Breast epithelium (tissue), 4 donors: ENCODE measurements around the gene SYK. TPM values are rescaled to one million over a fixed set of nuclear protein-coding genes. Genes with fewer than 3 reads are reported as not detected.

Source experiments
- DNase-seq, 2 donors: peaks; one replicate each; pipeline ENCODE4 v3.0.0-alpha.2; 2019; ENCODE audit warnings: low spot score in 2 of 2
- H3K27ac ChIP-seq, 2 donors: fragments of 200-600 bp; sonication (generic) in 1 of 2; one replicate each; pipeline ENCODE4 v1.5.1; 2016 to 2019; ENCODE audit warnings: mild to moderate bottlenecking in 1 of 2
- H3K27me3 ChIP-seq, 2 donors: fragments of 200-600 bp; sonication (generic) in 1 of 2; one replicate each; pipeline versions ENCODE4 v1.5.1 to v1.6.0; 2017 to 2019; ENCODE audit warnings: control low read depth in 1 of 2, mild to moderate bottlenecking in 1 of 2
- H3K36me3 ChIP-seq: fragments of 200-600 bp; one replicate; pipeline ENCODE4 v1.5.1; 2019
- H3K4me1 ChIP-seq, 2 donors: fragments of 200-600 bp; sonication (generic); one replicate each; pipeline ENCODE4 v1.5.1; 2016 to 2019; ENCODE audit warnings: control low read depth in 1 of 2
- H3K4me3 ChIP-seq, 3 donors: fragments of 200-600 bp; sonication (generic); 1 replicate in 2 of 3; 2 replicates in 1 of 3; pipeline ENCODE4 v1.5.1; 2016 to 2019; ENCODE audit warnings: mild to moderate bottlenecking in 3 of 3, moderate library complexity in 2 of 3
- H3K9me3 ChIP-seq, 2 donors: fragments of 200-600 bp; sonication (generic) in 1 of 2; one replicate each; pipeline ENCODE4 v1.5.1; 2016 to 2019; ENCODE audit warnings: control low read depth in 1 of 2
- POLR2A ChIP-seq: fragments of 450-650 bp; IDR thresholded peaks from one replicate; pipeline ENCODE4 v1.6.1; 2016; ENCODE audit warnings: antibody characterized with exemption, mild to moderate bottlenecking, moderate library complexity
- POLR2AphosphoS5 ChIP-seq, 3 donors: sonication (generic); formaldehyde crosslinking; IDR thresholded peaks; one replicate each; pipeline ENCODE4 v1.6.1; 2017; ENCODE audit warnings: antibody characterized with exemption in 3 of 3
- intact Hi-C: fragments of 100-400 bp; cut with DNase I; formaldehyde crosslinking; loops from one replicate; pipeline ENCODE4 v1.15.1; 2023; ENCODE audit warnings: low total_unique reads
- total RNA-seq, 3 donors: library from RNA; depleted of rRNA; stranded (reverse); fragments of >200 nt; gene quantifications; one replicate each; pipeline ENCODE4 v1.1.0, GENCODE V29; 2016
- TF ChIP-seq, protein P1 (sequence below), 3 donors: fragments of 450-650 bp; IDR thresholded peaks; one replicate each; pipeline ENCODE4 v1.5.1; 2016 to 2017; ENCODE audit warnings: antibody characterized with exemption in 3 of 3, mild to moderate bottlenecking in 3 of 3, moderate library complexity in 3 of 3

Gene SYK
- total RNA-seq, 3 donors from 2014 or later: 11.8 to 37.8 (median 25.9) TPM

DNA sequence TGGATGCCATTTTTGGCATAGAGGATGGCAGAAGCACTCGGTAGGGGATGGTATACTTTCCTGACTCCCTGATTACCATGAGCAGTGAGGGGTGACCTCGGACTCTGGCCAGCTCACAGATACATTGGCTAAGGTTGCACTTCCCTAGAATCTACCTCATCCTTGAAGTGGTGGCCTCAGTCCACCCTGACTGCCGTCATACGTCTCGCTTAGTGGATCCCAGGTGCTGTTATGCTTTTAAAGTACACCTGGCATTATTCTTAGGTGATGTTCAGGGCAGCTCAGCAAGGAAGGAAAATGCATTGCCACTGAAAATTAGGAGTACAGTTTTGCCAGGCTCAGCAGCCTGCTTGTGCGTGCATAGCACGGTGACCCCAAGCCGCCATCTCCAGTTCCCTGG is 87.3 kb downstream of the SYK start:
- intact Hi-C loops: no loop called here
- no peaks in the 10 kb centered on the region for H3K4me1 ChIP-seq
- no peaks in the 10 kb centered on the region for H3K27me3 ChIP-seq
- peaks cover 0 to 5% of the 10 kb centered on the region in 2 donors for H3K9me3 ChIP-seq
- TF ChIP-seq POLR2AphosphoS5 (IDR thresholded peaks at IDR 0.05) (no peak), POLR2A (no peak)
- TF ChIP-seq, protein P1, sequence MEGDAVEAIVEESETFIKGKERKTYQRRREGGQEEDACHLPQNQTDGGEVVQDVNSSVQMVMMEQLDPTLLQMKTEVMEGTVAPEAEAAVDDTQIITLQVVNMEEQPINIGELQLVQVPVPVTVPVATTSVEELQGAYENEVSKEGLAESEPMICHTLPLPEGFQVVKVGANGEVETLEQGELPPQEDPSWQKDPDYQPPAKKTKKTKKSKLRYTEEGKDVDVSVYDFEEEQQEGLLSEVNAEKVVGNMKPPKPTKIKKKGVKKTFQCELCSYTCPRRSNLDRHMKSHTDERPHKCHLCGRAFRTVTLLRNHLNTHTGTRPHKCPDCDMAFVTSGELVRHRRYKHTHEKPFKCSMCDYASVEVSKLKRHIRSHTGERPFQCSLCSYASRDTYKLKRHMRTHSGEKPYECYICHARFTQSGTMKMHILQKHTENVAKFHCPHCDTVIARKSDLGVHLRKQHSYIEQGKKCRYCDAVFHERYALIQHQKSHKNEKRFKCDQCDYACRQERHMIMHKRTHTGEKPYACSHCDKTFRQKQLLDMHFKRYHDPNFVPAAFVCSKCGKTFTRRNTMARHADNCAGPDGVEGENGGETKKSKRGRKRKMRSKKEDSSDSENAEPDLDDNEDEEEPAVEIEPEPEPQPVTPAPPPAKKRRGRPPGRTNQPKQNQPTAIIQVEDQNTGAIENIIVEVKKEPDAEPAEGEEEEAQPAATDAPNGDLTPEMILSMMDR (IDR thresholded peaks at IDR 0.05): no peak
- no peak overlapping the region for H3K4me3 ChIP-seq
- H3K36me3 ChIP-seq: no peaks in the 10 kb centered on the region
- no peak overlapping the region for H3K27ac ChIP-seq
- DNase-seq: no peak

DNA sequence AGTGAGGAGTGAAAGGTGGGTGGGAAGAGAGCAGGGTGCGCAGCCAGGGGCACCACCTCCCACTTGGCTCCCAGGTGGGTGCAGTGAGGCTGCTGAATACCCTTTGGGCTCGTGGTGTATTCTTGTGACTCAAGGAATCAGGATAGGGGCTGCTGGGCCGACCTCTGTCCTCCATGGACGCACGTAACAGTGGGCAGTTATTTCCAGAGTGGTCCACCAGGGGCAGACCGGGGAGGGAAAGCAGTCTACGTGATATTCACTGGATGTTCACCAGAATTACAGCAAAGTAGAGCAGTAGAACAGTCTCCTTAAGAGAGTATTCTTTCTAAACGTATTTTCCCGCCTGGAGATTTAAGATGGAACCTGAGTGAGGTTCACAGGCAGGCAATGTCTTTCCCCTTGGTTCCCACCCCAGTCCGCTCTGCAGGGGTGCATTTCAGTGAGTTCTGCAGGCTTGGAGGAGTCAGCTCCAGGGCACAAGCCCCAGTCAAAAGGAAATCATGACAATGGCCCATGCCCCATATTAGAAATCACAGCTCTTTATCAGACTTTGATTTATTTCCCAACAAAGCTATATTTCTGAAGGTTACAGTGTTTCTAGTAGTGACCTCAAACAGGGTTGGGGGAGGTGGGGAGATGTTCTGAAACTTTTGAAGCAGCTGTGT is 88.7 kb downstream of the SYK start:
- H3K9me3 ChIP-seq: peaks cover 0 to 4% of the 10 kb centered on the region in 2 donors
- H3K27ac ChIP-seq: no peak overlapping the region
- H3K36me3 ChIP-seq: no peaks in the 10 kb centered on the region
- TF ChIP-seq POLR2A: no peak
- TF ChIP-seq, protein P1 (IDR thresholded peaks at IDR 0.05): no peak
- TF ChIP-seq POLR2AphosphoS5 (IDR thresholded peaks at IDR 0.05): no peak
- no peak for DNase-seq
- H3K4me1 ChIP-seq: no peaks in the 10 kb centered on the region
- intact Hi-C loops: no loop called here
- no peaks in the 10 kb centered on the region for H3K27me3 ChIP-seq
- H3K4me3 ChIP-seq: no peak overlapping the region

DNA sequence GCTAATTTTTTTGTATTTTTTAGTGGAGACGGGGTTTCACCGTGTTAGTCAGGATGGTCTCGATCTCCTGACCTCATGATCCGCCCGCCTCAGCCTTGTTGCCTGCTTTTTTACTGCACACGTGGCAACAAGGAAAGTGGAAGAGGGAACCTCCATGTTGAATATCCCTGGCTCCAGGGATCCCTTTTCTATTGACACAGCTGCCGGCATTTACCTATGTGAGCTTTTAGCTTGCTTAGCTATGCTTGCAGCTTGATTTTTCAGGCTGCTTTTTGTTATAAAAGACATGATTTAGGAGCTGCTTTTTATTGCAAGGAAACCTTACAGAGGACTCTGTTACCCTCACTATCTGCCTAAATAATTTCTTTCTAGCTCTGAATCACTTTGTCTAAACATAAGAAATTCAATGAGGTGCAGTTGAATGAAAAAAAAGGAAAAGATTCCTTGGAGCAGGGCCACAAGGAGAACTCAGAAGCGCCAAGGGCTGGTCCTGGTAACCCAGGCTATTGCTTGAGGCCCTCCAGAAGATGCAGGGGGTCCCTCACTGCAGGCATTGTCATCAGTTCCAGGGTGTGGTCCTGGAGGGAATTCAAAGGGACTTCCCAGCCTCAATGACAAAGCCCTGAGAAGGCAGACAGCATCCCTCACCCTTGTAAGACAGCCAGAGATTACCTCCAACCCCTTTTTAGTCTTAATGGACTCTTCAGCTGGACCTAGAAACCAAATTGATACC is 89.9 kb downstream of the SYK start:
- Histone ChIP-seq H3K9me3 (no peaks in the 10 kb centered on the region), H3K27me3 (no peaks in the 10 kb centered on the region), H3K4me3 (no peak overlapping the region), H3K27ac (no peak overlapping the region), H3K4me1 (no peaks in the 10 kb centered on the region), H3K36me3 (no peaks in the 10 kb centered on the region)
- no peak for TF ChIP-seq POLR2AphosphoS5 (IDR thresholded peaks at IDR 0.05)
- TF ChIP-seq, protein P1 (IDR thresholded peaks at IDR 0.05): no peak
- no peak for TF ChIP-seq POLR2A
- no peak for DNase-seq
- intact Hi-C loops: no loop called here

DNA sequence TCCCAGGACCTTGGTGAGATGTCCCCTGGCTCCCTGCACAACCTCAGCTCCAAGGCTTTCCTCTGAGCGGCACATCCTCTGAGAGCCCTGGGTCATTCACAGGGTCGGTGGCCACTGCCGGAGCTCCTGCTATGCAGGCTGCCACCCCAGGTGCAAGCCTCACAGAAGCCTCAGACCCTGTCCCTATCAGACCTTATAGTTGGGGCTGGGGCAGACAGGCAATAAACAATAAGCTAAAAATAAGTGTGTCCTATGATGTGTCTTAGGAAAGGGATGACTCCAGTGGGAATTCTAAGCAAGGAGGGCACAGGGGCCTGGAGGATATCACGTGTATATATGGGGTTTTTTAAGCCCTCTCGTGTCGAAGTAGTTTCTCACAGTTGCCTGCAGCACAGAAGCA is 91.3 kb downstream of the SYK start:
- Histone ChIP-seq H3K27me3 (no peaks in the 10 kb centered on the region), H3K9me3 (no peaks in the 10 kb centered on the region), H3K4me1 (no peaks in the 10 kb centered on the region), H3K36me3 (no peaks in the 10 kb centered on the region), H3K27ac (no peak overlapping the region), H3K4me3 (no peak overlapping the region)
- no peak for DNase-seq
- intact Hi-C loops: no loop called here
- TF ChIP-seq POLR2AphosphoS5 (IDR thresholded peaks at IDR 0.05) (no peak), POLR2A (no peak)
- TF ChIP-seq, protein P1 (IDR thresholded peaks at IDR 0.05): no peak

DNA sequence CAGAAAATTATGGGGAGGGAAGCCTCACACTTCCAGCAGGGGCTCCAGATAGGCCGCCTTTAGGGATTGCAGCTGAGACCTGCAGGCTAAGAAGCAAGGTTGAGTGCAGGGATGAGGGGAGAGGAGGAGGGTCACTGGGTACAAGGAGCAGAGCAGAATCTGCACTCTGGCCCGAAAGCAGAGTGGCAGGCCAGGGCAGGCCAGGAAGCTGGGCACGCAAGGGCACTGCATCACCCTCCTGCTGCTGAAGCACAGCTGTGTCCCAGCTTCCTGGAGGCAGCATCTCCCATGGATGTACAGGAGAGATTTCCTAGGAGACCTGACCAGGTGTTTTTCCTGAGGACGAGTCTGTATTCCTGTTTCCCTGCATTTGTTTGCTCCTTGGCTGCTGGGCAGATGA is 92.1 kb downstream of the SYK start:
- no peak for TF ChIP-seq POLR2AphosphoS5 (IDR thresholded peaks at IDR 0.05)
- TF ChIP-seq POLR2A: no peak
- TF ChIP-seq, protein P1 (IDR thresholded peaks at IDR 0.05): no peak
- Histone ChIP-seq H3K27me3 (no peaks in the 10 kb centered on the region), H3K36me3 (no peaks in the 10 kb centered on the region), H3K4me3 (no peak overlapping the region), H3K9me3 (no peaks in the 10 kb centered on the region), H3K27ac (no peak overlapping the region), H3K4me1 (no peaks in the 10 kb centered on the region)
- no peak for DNase-seq
- intact Hi-C loops: no loop called here
